HepG2 (cell line): ENCODE results near the gene RING1. TPM values are rescaled to one million over a fixed set of nuclear protein-coding genes. Genes with fewer than 3 reads are reported as not detected.
A peak's percentile ranks its signal among the peaks of the same experiment; 100 is the strongest.

ENCODE experiments used
- JARID2 ChIP-seq: sonication (generic); formaldehyde crosslinking; IDR thresholded peaks from 2 replicates; pipeline ENCODE4 v1.8.1; 2023; ENCODE audit warnings: missing genetic modification reagents, inconsistent platforms; ENCODE audit not compliant: insufficient replicate concordance
- JDP2 ChIP-seq: sonication (generic); formaldehyde crosslinking; IDR thresholded peaks from 2 replicates; pipeline ENCODE4 v1.8.1; 2022; ENCODE audit warnings: missing genetic modification reagents, borderline replicate concordance
- KDM2A ChIP-seq: sonication (generic); formaldehyde crosslinking; IDR thresholded peaks from 2 replicates; pipeline ENCODE4 v1.4.0; 2020; ENCODE audit warnings: low read depth, missing genetic modification reagents, borderline replicate concordance
- MXD4 ChIP-seq: IDR thresholded peaks from 2 replicates; pipeline ENCODE4 v1.6.1; 2016; ENCODE audit warnings: mild to moderate bottlenecking, missing biosample characterization, missing genetic modification reagents
- NFKB2 ChIP-seq: sonication (generic); formaldehyde crosslinking; IDR thresholded peaks from 2 replicates; pipeline ENCODE4 v1.4.0; 2020; ENCODE audit warnings: missing genetic modification reagents, borderline replicate concordance
- TRAFD1 ChIP-seq: sonication (generic); formaldehyde crosslinking; IDR thresholded peaks from 2 replicates; pipeline ENCODE4 v1.5.1; 2020; ENCODE audit warnings: missing genetic modification reagents, mild to moderate bottlenecking, borderline replicate concordance
- ZBTB20 ChIP-seq: sonication (generic); formaldehyde crosslinking; IDR thresholded peaks from 2 replicates; pipeline ENCODE4 v1.8.1; 2023; ENCODE audit warnings: missing genetic modification reagents, low read depth, mild to moderate bottlenecking, borderline replicate concordance
- ZNF407 ChIP-seq: sonication (generic); formaldehyde crosslinking; IDR thresholded peaks from one replicate; pipeline ENCODE4 v1.5.1; 2020; ENCODE audit warnings: mild to moderate bottlenecking, missing genetic modification reagents; ENCODE audit errors: not compliant biosample characterization
- ZNF549 ChIP-seq: sonication (generic); formaldehyde crosslinking; IDR thresholded peaks from 2 replicates; pipeline ENCODE4 v1.5.0; 2020; ENCODE audit warnings: missing genetic modification reagents
- ZNF883 ChIP-seq: sonication (generic); formaldehyde crosslinking; IDR thresholded peaks from 2 replicates; pipeline ENCODE4 v1.5.1; 2020; ENCODE audit warnings: mild to moderate bottlenecking, missing genetic modification reagents; ENCODE audit errors: not compliant biosample characterization
- ZSCAN22 ChIP-seq: sonication (generic); formaldehyde crosslinking; IDR thresholded peaks from 2 replicates; pipeline ENCODE4 v1.4.0; 2020; ENCODE audit warnings: mild to moderate bottlenecking, missing genetic modification reagents
- ZSCAN25 ChIP-seq: sonication (generic); formaldehyde crosslinking; IDR thresholded peaks from 2 replicates; pipeline ENCODE4 v1.8.0; 2022; ENCODE audit warnings: mild to moderate bottlenecking, missing genetic modification reagents
- polyA plus RNA-seq, 8 experiments: library from polyadenylated mRNA; depleted of rRNA in 3 of 8; stranded (reverse) in 7 of 8; unstranded in 1 of 8; fragments of >200 nt; fragmentation: Illumina TruSeq in 4 of 8; extraction: Trizol in 4 of 8; gene quantifications; 2 replicates each; pipeline versions ENCODE4 v1.2.1 to v1.2.3, GENCODE V29; 2011 to 2016; ENCODE audit warnings: low read depth in 4 of 8, missing spikeins in 1 of 8, mixed read lengths in 1 of 8; ENCODE audit not compliant: insufficient read depth in 1 of 8
- total RNA-seq, 5 experiments: library from RNA; depleted of rRNA; stranded (reverse); fragments of >200 nt; fragmentation: Illumina TruSeq; extraction: Trizol; gene quantifications; 2 replicates each; pipeline ENCODE4 v1.2.3, GENCODE V29; 2016; ENCODE audit warnings: low read depth in 1 of 5
- TF ChIP-seq, protein P1 (sequence below): sonication (generic); formaldehyde crosslinking; IDR thresholded peaks from 2 replicates; pipeline ENCODE4 v1.8.0; 2022; ENCODE audit warnings: mild to moderate bottlenecking, missing genetic modification reagents; ENCODE audit not compliant: insufficient replicate concordance

Gene RING1
- total and polyA plus RNA-seq, 2 of the 13 experiments (the other 11 are each of a cell fraction or from before 2014, with no cell fraction given), result 23.9 to 33.6 TPM

GRCh38 chr6:33213166-33213988 is 5.1 kb downstream of the RING1 start (continued):
- TF ChIP-seq ZNF407, result peak; percentile 84
- no peak for TF ChIP-seq TRAFD1 (CRISPR knock-in tag)
- peak; percentile 98 for TF ChIP-seq KDM2A (CRISPR knock-in tag)
- no peak for TF ChIP-seq MXD4 (CRISPR knock-in tag)
- no peak for TF ChIP-seq ZNF883 (CRISPR knock-in tag)
- no peak for TF ChIP-seq JDP2 (CRISPR knock-in tag)
- TF ChIP-seq ZSCAN25 (CRISPR knock-in tag), result 0 out of 2 replicates have a peak, but pooled peaks have one; percentile 31
- no peak for TF ChIP-seq JARID2 (CRISPR knock-in tag)
- TF ChIP-seq ZBTB20 (CRISPR knock-in tag), result no peak
- TF ChIP-seq, protein P1, sequence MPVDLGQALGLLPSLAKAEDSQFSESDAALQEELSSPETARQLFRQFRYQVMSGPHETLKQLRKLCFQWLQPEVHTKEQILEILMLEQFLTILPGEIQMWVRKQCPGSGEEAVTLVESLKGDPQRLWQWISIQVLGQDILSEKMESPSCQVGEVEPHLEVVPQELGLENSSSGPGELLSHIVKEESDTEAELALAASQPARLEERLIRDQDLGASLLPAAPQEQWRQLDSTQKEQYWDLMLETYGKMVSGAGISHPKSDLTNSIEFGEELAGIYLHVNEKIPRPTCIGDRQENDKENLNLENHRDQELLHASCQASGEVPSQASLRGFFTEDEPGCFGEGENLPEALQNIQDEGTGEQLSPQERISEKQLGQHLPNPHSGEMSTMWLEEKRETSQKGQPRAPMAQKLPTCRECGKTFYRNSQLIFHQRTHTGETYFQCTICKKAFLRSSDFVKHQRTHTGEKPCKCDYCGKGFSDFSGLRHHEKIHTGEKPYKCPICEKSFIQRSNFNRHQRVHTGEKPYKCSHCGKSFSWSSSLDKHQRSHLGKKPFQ (CRISPR knock-in tag), result no peak
- TF ChIP-seq ZNF549, result no peak
- TF ChIP-seq NFKB2 (CRISPR knock-in tag), result 0 out of 2 replicates have a peak, but pooled peaks have one; percentile 65
- TF ChIP-seq ZSCAN22 (CRISPR knock-in tag), result no peak
